ENCODE results near the gene OSBPL8. TPM values are rescaled to one million over a fixed set of nuclear protein-coding genes. Genes with fewer than 3 reads are reported as not detected.

The OSBPL8 gene
- total and polyA plus RNA-seq, 2 experiments from 2014 or later = 78.0 to 124 TPM

- DNase-seq (ENCODE audit: low spot score) (no peak), ATAC-seq (no peak)
- Histone ChIP-seq H3K4me2 (no peak overlapping the region), H3K79me2 (replicated peaks; ENCODE audit: insufficient read depth) (no peaks in the 10 kb centered on the region), H3K36me3 (ENCODE audit: insufficient read depth) (no peaks in the 10 kb centered on the region), H4K20me1 (replicated peaks; ENCODE audit: insufficient read depth) (no peaks in the 10 kb centered on the region), H3K27ac (ENCODE audit: low read depth) (no peak overlapping the region), H2AFZ (no peak overlapping the region), H3K4me3 (no peak overlapping the region), H3K27me3 (ENCODE audit: insufficient read depth) (no peaks in the 10 kb centered on the region), H3K9me2 (ENCODE audit: insufficient read depth) (no peaks in the 10 kb centered on the region), H3K4me1 (ENCODE audit: insufficient read depth) (no peaks in the 10 kb centered on the region), H3F3A (replicated peaks; ENCODE audit: low read depth) (no peaks in the 10 kb centered on the region)
- no peak for TF ChIP-seq CTCF (conservative IDR thresholded peaks at IDR 0.05; ENCODE audit: low read depth in 2 of 2)
- no peak for TF ChIP-seq STAT1 (IDR thresholded peaks at IDR 0.05; ENCODE audit: unreplicated experiment)
- TF ChIP-seq ZNF331 (CRISPR knock-in tag; IDR thresholded peaks at IDR 0.05; ENCODE audit: low read depth) = no peak
- peaks cover 3% of the 10 kb centered on the region for H3K27me3 Mint-ChIP-seq (ENCODE audit: insufficient read depth, low read depth, poor library complexity)
- H3K36me3 Mint-ChIP-seq (ENCODE audit: low read depth) = no peaks in the 10 kb centered on the region
- no peak overlapping the region for H3K4me3 Mint-ChIP-seq
- H3K9me3 Mint-ChIP-seq = no peaks in the 10 kb centered on the region
- H3K27ac Mint-ChIP-seq = no peak overlapping the region
- H3K4me1 Mint-ChIP-seq = no peaks in the 10 kb centered on the region
Measured at GRCh38 chr12:76337583-76337982, 222.0 kb downstream of the OSBPL8 start.

- Histone ChIP-seq H3K27me3 (ENCODE audit: insufficient read depth) (no peaks in the 10 kb centered on the region), H4K20me1 (replicated peaks; ENCODE audit: insufficient read depth) (no peaks in the 10 kb centered on the region), H3K4me2 (no peak overlapping the region), H3K27ac (ENCODE audit: low read depth) (no peak overlapping the region), H3K79me2 (replicated peaks; ENCODE audit: insufficient read depth) (no peaks in the 10 kb centered on the region), H3K4me3 (no peak overlapping the region), H3F3A (replicated peaks; ENCODE audit: low read depth) (no peaks in the 10 kb centered on the region), H3K36me3 (ENCODE audit: insufficient read depth) (no peaks in the 10 kb centered on the region; the same call in 1 of the 2 replicates), H3K9me2 (ENCODE audit: insufficient read depth) (0 out of 2 replicates have a peak, but pooled peaks cover 3% of the 10 kb centered on the region), H2AFZ (no peak overlapping the region), H3K4me1 (ENCODE audit: insufficient read depth) (no peaks in the 10 kb centered on the region)
- peaks cover 7% of the 10 kb centered on the region for H3K27me3 Mint-ChIP-seq (ENCODE audit: insufficient read depth, low read depth, poor library complexity)
- ATAC-seq = no peak
- no peak overlapping the region for H3K27ac Mint-ChIP-seq
- H3K9me3 Mint-ChIP-seq = peaks cover 15% of the 10 kb centered on the region; the same call in 2 of the 3 replicates
- DNase-seq (ENCODE audit: low spot score) = no peak
- H3K4me3 Mint-ChIP-seq = no peak overlapping the region
- H3K4me1 Mint-ChIP-seq = no peaks in the 10 kb centered on the region
- TF ChIP-seq POLR2AphosphoS5 (IDR thresholded peaks at IDR 0.05; ENCODE audit: low read depth) = no peak
- no peak for TF ChIP-seq CTCF (conservative IDR thresholded peaks at IDR 0.05; ENCODE audit: low read depth in 2 of 2)
- no peak for TF ChIP-seq ZNF331 (CRISPR knock-in tag; IDR thresholded peaks at IDR 0.05; ENCODE audit: low read depth)
- H3K36me3 Mint-ChIP-seq (ENCODE audit: low read depth) = no peaks in the 10 kb centered on the region; the same call in 2 of the 3 replicates
Measured at GRCh38 chr12:76332606-76333005, 227.0 kb downstream of the OSBPL8 start.

GRCh38 chr12:76329606-76330005 lies 230.0 kb downstream of the OSBPL8 start:
- no peak overlapping the region for H3K27ac ChIP-seq (ENCODE audit: low read depth)
- TF ChIP-seq NANOG (IDR thresholded peaks at IDR 0.05; ENCODE audit: borderline replicate concordance) = no peak
- no peak for TF ChIP-seq ZNF331 (CRISPR knock-in tag; IDR thresholded peaks at IDR 0.05; ENCODE audit: low read depth)
- no peak for TF ChIP-seq POLR2AphosphoS5 (IDR thresholded peaks at IDR 0.05; ENCODE audit: low read depth)
- no peak for TF ChIP-seq REST (IDR thresholded peaks at IDR 0.05; ENCODE audit: unreplicated experiment)
- no peak for TF ChIP-seq ZNF114 (CRISPR knock-in tag; IDR thresholded peaks at IDR 0.05)
- no peak for TF ChIP-seq EZH2 (IDR thresholded peaks at IDR 0.05; ENCODE audit: low read depth, unreplicated experiment)

More at GRCh38 chr12:76329606-76330005, 230.0 kb downstream of the OSBPL8 start:
- no peaks in the 10 kb centered on the region for H3F3A ChIP-seq (replicated peaks; ENCODE audit: low read depth)
- H3K36me3 ChIP-seq (ENCODE audit: insufficient read depth) = no peaks in the 10 kb centered on the region; the same call in 1 of the 2 replicates
- H3K27me3 ChIP-seq (ENCODE audit: insufficient read depth) = no peaks in the 10 kb centered on the region
- H3K4me2 ChIP-seq = no peak overlapping the region
- no peak overlapping the region for H3K4me3 ChIP-seq
- DNase-seq (ENCODE audit: low spot score) (no peak), ATAC-seq (no peak)
- H3K4me1 ChIP-seq (ENCODE audit: insufficient read depth) = no peaks in the 10 kb centered on the region
- no peaks in the 10 kb centered on the region for H3K4me1 Mint-ChIP-seq
- 0 out of 2 replicates have a peak, but pooled peaks cover 3% of the 10 kb centered on the region for H3K9me2 ChIP-seq (ENCODE audit: insufficient read depth)
- peaks cover 27% of the 10 kb centered on the region for H3K9me3 Mint-ChIP-seq
- no peak overlapping the region for H3K4me3 Mint-ChIP-seq
- no peaks in the 10 kb centered on the region for H4K20me1 ChIP-seq (replicated peaks; ENCODE audit: insufficient read depth)
- H3K79me2 ChIP-seq (replicated peaks; ENCODE audit: insufficient read depth) = no peaks in the 10 kb centered on the region
- peaks cover 8% of the 10 kb centered on the region for H3K27me3 Mint-ChIP-seq (ENCODE audit: insufficient read depth, low read depth, poor library complexity)
- H2AFZ ChIP-seq = no peak overlapping the region
- H3K27ac Mint-ChIP-seq = no peak overlapping the region
- H3K36me3 Mint-ChIP-seq (ENCODE audit: low read depth) = peaks cover 7% of the 10 kb centered on the region; the same call in 2 of the 3 replicates

Measured in GM23338 (cell line).